ENCODE measurements around the gene UCK2. TPM values are rescaled to one million over a fixed set of nuclear protein-coding genes. Genes with fewer than 3 reads are reported as not detected.

The UCK2 gene
- total RNA-seq, 1 donor = 61.7 TPM

DNA sequence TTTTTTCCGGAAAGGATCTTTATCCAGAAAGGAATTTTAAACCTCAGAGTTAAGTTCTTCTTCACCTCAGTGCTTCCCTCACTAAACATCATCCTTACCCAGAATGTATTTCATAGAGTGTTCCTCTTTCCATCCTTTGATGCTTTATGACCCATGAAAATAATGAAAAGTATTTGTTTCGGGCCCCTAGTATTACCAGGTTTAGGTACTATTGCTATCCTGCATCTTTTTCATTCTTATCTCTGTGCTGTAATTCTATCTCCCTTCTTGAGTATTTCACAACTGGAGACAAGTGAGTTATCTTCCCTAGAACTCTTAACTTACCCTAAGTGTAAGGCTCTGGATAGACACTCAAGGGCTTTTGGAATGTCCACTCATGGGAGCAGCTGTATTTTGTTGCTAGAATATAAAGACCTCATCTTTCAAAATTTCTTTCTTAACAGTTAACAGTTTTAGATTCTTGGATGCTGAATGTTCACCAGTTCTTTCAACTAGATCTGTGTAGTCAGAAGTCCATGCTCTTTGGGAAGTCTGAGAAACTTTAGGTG lies 26.2 kb downstream of the UCK2 start:
- TF ChIP-seq, protein P1, sequence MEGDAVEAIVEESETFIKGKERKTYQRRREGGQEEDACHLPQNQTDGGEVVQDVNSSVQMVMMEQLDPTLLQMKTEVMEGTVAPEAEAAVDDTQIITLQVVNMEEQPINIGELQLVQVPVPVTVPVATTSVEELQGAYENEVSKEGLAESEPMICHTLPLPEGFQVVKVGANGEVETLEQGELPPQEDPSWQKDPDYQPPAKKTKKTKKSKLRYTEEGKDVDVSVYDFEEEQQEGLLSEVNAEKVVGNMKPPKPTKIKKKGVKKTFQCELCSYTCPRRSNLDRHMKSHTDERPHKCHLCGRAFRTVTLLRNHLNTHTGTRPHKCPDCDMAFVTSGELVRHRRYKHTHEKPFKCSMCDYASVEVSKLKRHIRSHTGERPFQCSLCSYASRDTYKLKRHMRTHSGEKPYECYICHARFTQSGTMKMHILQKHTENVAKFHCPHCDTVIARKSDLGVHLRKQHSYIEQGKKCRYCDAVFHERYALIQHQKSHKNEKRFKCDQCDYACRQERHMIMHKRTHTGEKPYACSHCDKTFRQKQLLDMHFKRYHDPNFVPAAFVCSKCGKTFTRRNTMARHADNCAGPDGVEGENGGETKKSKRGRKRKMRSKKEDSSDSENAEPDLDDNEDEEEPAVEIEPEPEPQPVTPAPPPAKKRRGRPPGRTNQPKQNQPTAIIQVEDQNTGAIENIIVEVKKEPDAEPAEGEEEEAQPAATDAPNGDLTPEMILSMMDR (IDR thresholded peaks at IDR 0.05; ENCODE audit: insufficient read depth, low read length) = no peak
- no peak for DNase-seq (ENCODE audit: low read depth)
- no peak overlapping the region for H3K4me3 ChIP-seq (ENCODE audit: low read depth, low read length)

DNA sequence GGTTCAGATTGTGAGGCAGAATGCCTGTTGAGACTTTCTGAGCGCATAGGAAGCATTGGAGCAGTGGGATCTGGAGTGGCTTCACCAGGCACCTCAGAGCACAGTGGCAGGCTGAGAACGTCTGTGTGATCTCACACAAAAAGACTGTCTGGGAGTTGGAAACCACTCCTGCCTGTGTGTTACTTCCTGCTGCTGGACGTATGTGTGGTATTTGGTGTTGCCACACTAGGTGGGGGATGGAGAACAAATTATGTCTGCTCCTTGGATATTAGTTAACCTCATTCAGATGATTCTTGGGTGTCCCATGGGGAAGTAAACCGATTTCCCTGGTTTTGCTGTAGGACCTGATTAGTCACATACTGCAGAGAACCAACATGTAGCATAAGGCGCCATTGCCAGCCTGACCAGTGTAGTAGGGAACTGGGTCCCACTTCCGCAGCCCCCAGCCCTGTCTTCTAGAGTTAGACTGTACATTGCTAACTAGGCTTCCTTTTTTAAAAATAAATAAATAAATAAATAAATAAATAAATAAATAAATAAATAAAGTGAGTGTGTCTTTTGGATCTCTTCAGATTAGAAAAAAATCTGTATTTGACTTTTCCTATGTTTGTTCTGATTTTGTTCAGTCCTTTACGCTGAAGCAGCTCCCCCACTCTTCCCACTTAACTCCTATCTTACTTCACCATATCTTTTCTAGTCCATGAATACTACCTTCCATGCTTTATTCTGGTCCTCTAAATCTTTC lies 26.9 kb downstream of the UCK2 start:
- peak; percentile 87 for DNase-seq (ENCODE audit: low read depth)
- TF ChIP-seq, protein P1 (IDR thresholded peaks at IDR 0.05; ENCODE audit: insufficient read depth, low read length) = no peak
- no peak overlapping the region for H3K4me3 ChIP-seq (ENCODE audit: low read depth, low read length)

DNA sequence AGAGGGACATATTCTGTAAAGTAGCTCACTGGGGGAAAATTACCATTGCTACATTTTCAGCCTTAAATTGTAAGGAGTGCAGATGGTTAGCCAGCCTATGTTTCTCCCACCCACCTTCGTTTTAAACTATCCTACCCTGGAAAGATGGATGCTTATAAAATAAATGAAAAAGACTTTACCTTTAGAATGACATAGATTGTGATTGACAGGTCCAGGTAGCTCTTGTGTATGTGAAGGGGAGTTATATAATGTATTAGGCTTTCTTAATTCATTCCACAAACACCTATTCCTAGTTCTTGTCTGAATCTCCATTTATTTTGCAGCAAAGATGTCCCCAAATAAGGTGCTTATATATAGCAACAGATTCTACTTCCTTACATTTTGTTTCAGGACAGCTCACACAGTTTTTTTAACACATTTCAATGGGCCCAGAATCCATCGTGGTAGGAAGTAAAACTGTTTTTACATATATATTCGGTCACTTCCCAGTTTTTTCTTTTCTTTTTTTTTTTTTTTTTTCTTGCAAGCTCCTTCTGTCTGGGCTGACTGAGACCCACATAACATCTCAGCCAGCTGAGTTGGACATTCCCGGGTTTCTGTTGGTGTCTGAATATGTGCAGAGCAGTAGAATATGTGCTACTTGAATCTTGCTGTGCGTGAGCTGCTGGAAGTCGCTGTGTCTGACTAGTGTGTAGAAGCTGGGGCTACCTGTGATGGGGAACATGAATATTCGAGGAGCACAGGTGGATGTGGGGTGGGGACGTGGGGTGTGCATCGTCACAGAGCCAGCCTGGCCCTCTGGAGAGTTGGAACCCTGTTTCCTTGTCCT lies 27.8 kb downstream of the UCK2 start:
- TF ChIP-seq, protein P1 (IDR thresholded peaks at IDR 0.05; ENCODE audit: insufficient read depth, low read length) = no peak
- no peak for DNase-seq (ENCODE audit: low read depth)
- no peak overlapping the region for H3K4me3 ChIP-seq (ENCODE audit: low read depth, low read length)

DNA sequence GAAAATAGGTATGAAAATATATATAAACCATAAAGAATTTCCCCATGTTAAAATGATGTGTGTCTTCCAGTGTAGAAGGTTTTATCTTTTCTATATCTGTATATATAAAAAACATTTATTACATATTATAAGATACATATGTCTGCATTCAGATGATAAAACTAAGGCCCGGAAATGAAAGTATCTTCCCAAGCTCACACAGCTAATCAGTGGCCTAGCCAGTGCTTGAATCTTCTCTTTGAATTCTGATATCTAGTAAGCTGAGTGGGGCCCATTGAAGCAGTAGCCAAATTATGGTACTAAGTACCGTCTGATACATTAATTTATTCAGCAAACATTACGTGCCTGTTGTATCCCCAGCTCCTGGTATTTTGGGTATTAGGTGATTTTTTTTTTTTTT lies 28.6 kb downstream of the UCK2 start:
- H3K4me3 ChIP-seq (ENCODE audit: low read depth, low read length) = no peak overlapping the region
- no peak for DNase-seq (ENCODE audit: low read depth)
- TF ChIP-seq, protein P1 (IDR thresholded peaks at IDR 0.05; ENCODE audit: insufficient read depth, low read length) = no peak

- TF ChIP-seq, protein P1 (IDR thresholded peaks at IDR 0.05; ENCODE audit: insufficient read depth, low read length) = no peak
- DNase-seq (ENCODE audit: low read depth) = no peak
- H3K4me3 ChIP-seq (ENCODE audit: low read depth, low read length) = no peak overlapping the region
These were observed 29.2 kb downstream of the UCK2 start for GRCh38 chr1:165856606-165857005.

- H3K4me3 ChIP-seq (ENCODE audit: low read depth, low read length) = no peak overlapping the region
- DNase-seq (ENCODE audit: low read depth) = no peak
- TF ChIP-seq, protein P1 (IDR thresholded peaks at IDR 0.05; ENCODE audit: insufficient read depth, low read length) = no peak
These were observed 29.8 kb downstream of the UCK2 start for GRCh38 chr1:165857046-165857801.

Measured in fibroblast of the aortic adventitia (primary cell).